Endothelial cell of umbilical vein (primary cell): ENCODE measurements around the gene TDRD3. TPM values are rescaled to one million over a fixed set of nuclear protein-coding genes. Genes with fewer than 3 reads are reported as not detected.

ENCODE experiments used
- BruUV-seq: library from RNA; stranded (reverse); fragments of 400-500 nt; replicated peaks from 2 replicates; lab custom pipeline; 2021; lab: Mats Ljungman, UMichigan
- CTCF ChIA-PET: fragments of 300-600, 350-600 bp; sonication (Branson Sonifier 250); formaldehyde crosslinking; loops from one replicate; lab custom pipeline; 2021; ENCODE audit warnings: antibody characterized with exemption, inconsistent platforms; lab: Charles Lee
- POLR2A ChIA-PET: fragments of 300-600, 350-600 bp; sonication (Branson Sonifier 250); formaldehyde crosslinking; loops from one replicate; lab custom pipeline; 2021; ENCODE audit warnings: antibody characterized with exemption, inconsistent platforms; lab: Charles Lee
- DNase-seq: peaks from one replicate; pipeline ENCODE4 v3.0.0-alpha.2; 2011; ENCODE audit warnings: low read depth, low spot score
- FAIRE-seq: peaks from 2 replicates; lab custom pipeline; 2011; peaks lifted over from hg19 to GRCh38; lab: Jason Lieb, UNC
- H2AFZ ChIP-seq: 2 replicates; pipeline ENCODE4 v1.6.0; 2012; ENCODE audit warnings: low read depth, low read length, control low read depth, inconsistent platforms
- H3K27ac ChIP-seq: 2 replicates; pipeline ENCODE4 v1.5.1; 2011; ENCODE audit warnings: low read depth, mild to moderate bottlenecking, control low read depth, low read length, moderate library complexity; ENCODE audit not compliant: insufficient read depth
- H3K27me3 ChIP-seq, 2 experiments: 2 replicates each; pipeline versions ENCODE4 v1.6.0 to v1.6.1; 2011; ENCODE audit warnings: low read length in 2 of 2, mixed read lengths in 1 of 2; ENCODE audit not compliant: control insufficient read depth in 2 of 2, insufficient read depth in 2 of 2
- H3K36me3 ChIP-seq, 2 experiments: 2 replicates in 1 of 2; 3 replicates in 1 of 2; pipeline ENCODE4 v1.5.1; 2011; ENCODE audit warnings: low read length in 2 of 2, mild to moderate bottlenecking in 1 of 2, moderate library complexity in 1 of 2; ENCODE audit not compliant: control insufficient read depth in 2 of 2, insufficient read depth in 2 of 2; ENCODE audit errors: extremely low read depth in 1 of 2
- H3K4me1 ChIP-seq: 3 replicates; pipeline ENCODE4 v1.5.1; 2011; ENCODE audit warnings: mild to moderate bottlenecking, low read length; ENCODE audit not compliant: control insufficient read depth, insufficient read depth; ENCODE audit errors: extremely low read depth
- H3K4me2 ChIP-seq: 2 replicates; pipeline ENCODE4 v1.6.1; 2011; ENCODE audit warnings: low read length, control low read depth, mixed read lengths; ENCODE audit not compliant: insufficient read depth
- H3K4me3 ChIP-seq, 3 experiments: fragments of 200-600 bp in 1 of 3; sonication (generic), shearing (Covaris generic) in 1 of 3; replicated peaks in 1 of 3; 2 replicates each; pipeline ENCODE4 v1.5.1; 2011 to 2016; ENCODE audit warnings: control low read depth in 3 of 3, low read length in 3 of 3, mild to moderate bottlenecking in 2 of 3, inconsistent platforms in 1 of 3, low read depth in 1 of 3, moderate library complexity in 1 of 3; ENCODE audit not compliant: insufficient read depth in 1 of 3
- H3K79me2 ChIP-seq: 2 replicates; pipeline ENCODE4 v1.6.0; 2012; ENCODE audit warnings: low read length, inconsistent platforms; ENCODE audit not compliant: control insufficient read depth, insufficient read depth
- H3K9ac ChIP-seq: replicated peaks from 2 replicates; pipeline ENCODE3; 2011; ENCODE audit warnings: low read length, control low read depth; ENCODE audit not compliant: insufficient read depth; ENCODE audit errors: extremely low read depth
- H3K9me1 ChIP-seq: replicated peaks from 3 replicates; pipeline ENCODE4 v1.6.0; 2011; ENCODE audit warnings: mild to moderate bottlenecking, low read length; ENCODE audit not compliant: control insufficient read depth, insufficient read depth; ENCODE audit errors: extremely low read depth
- H3K9me3 ChIP-seq: replicated peaks from 2 replicates; pipeline ENCODE4 v1.5.1; 2012; ENCODE audit warnings: low read length, inconsistent platforms; ENCODE audit not compliant: control insufficient read depth, insufficient read depth
- H4K20me1 ChIP-seq: replicated peaks from 2 replicates; pipeline ENCODE3; 2011; ENCODE audit warnings: mild to moderate bottlenecking, low read length; ENCODE audit not compliant: control insufficient read depth, insufficient read depth; ENCODE audit errors: extremely low read depth
- EZH2 ChIP-seq: IDR thresholded peaks from 2 replicates; pipeline ENCODE4 v1.6.1; 2012; ENCODE audit warnings: borderline replicate concordance, low read depth, mild to moderate bottlenecking, moderate library complexity, low read length, inconsistent platforms; ENCODE audit not compliant: severe bottlenecking
- FOS ChIP-seq: IDR thresholded peaks from 2 replicates; pipeline ENCODE4 v1.6.1; 2011; ENCODE audit warnings: mild to moderate bottlenecking, low read length, moderate library complexity, borderline replicate concordance; ENCODE audit not compliant: insufficient read depth
- GATA2 ChIP-seq: IDR thresholded peaks from 2 replicates; pipeline ENCODE4 v1.7.0; 2011; ENCODE audit warnings: low read depth, mild to moderate bottlenecking, moderate library complexity, mixed read lengths, low read length; ENCODE audit not compliant: insufficient read length, insufficient read depth
- JUN ChIP-seq: IDR thresholded peaks from 2 replicates; pipeline ENCODE4 v1.6.1; 2011; ENCODE audit warnings: borderline replicate concordance, low read depth; ENCODE audit not compliant: insufficient read length, insufficient read depth
- MYC ChIP-seq: IDR thresholded peaks from one replicate; pipeline ENCODE4 v1.6.1; 2011; ENCODE audit warnings: mild to moderate bottlenecking, low read depth, low read length
- POLR2A ChIP-seq: IDR thresholded peaks from 2 replicates; pipeline ENCODE4 v1.6.1; 2012; ENCODE audit warnings: low read depth, mild to moderate bottlenecking, control low read depth, low read length
- POLR2AphosphoS5 ChIP-seq: IDR thresholded peaks from 2 replicates; pipeline ENCODE4 v1.6.1; 2012; ENCODE audit warnings: low read depth, mild to moderate bottlenecking, control low read depth, low read length, moderate library complexity; ENCODE audit not compliant: insufficient read depth
- dilution Hi-C: fragments of 300-500 bp; cut with MboI; formaldehyde crosslinking; loops from one replicate; pipeline ENCODE4 v1.15.0; 2019; ENCODE audit warnings: low sequenced_read_pairs; ENCODE audit not compliant: extremely low pct_ligation_motif_present
- intact Hi-C: fragments of 100-400 bp; cut with micrococcal nuclease; formaldehyde crosslinking; loops from one replicate; pipeline ENCODE4 v1.10.0; 2022
- polyA plus RNA-seq, 4 experiments: library from polyadenylated mRNA; depleted of rRNA in 3 of 4; stranded (reverse) in 3 of 4; unstranded in 1 of 4; fragments of >200 nt; gene quantifications; 2 replicates each; pipeline versions ENCODE4 v1.2.1 to v1.2.3, GENCODE V29; 2011 to 2012; ENCODE audit warnings: missing spikeins in 1 of 4
- total RNA-seq: library from RNA; stranded (reverse); gene quantifications from 2 replicates; pipeline ENCODE4 v1.2.3, GENCODE V29; 2021
- TF ChIP-seq, protein P1 (sequence below), 2 donors: IDR thresholded peaks; 1 replicate in 1 of 2; 2 replicates in 1 of 2; pipeline ENCODE4 v1.5.1; 2011; ENCODE audit warnings: low read length in 2 of 2, mild to moderate bottlenecking in 2 of 2, moderate library complexity in 2 of 2, control low read depth in 1 of 2, inconsistent platforms in 1 of 2, low read depth in 1 of 2; ENCODE audit not compliant: insufficient read depth in 1 of 2; ENCODE audit errors: extremely low read depth in 1 of 2
- TF ChIP-seq, protein P2 (sequence below): IDR thresholded peaks from 2 replicates; pipeline ENCODE4 v1.6.1; 2011; ENCODE audit not compliant: insufficient read depth, insufficient read length

The TDRD3 gene
- total and polyA plus RNA-seq, 2 donors (not counting 3 experiments of a cell fraction or from before 2014, with no cell fraction given), result 3.0 to 16.3 TPM

DNA sequence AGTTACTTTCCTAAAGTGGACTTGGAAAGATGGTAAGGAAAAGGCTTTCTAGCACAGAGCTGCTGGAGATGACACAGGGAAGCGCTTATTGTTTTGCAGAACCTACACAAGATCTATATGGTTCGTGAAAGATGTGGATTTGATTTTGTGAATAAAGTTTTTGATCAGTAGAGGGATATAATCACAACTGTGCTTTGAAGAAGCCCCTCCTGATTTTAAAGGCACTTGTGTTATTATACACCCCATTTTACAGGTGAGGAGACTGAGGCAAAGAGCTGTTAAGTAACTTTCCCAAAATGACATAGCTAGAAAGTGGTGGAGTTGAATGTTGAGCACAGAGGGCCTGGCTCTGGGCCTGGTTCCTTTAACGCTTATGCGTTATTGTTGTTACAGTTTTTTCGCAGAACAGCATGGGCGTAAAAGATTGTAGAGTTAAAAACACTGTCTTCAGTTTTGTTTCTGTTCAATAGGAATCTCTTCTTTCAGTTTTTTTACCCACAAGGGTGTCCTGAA, 1.4 kb downstream of the TDRD3 start:
- intact Hi-C loops (loop anchor here (5.0 to 10.0 kb wide), 2 partner anchors 624 to 866 kb away; no protein-coding TSS in a partner anchor), dilution Hi-C loops (no loop called here)
- FAIRE-seq, result peak; percentile 78
- H3K9me3 ChIP-seq, result no peaks in the 10 kb centered on the region
- peak overlapping the region; percentile 97 for H3K9ac ChIP-seq
- ChIA-PET CTCF (interaction anchor here (3.3 kb wide), 1 partner anchor 32 kb away, joined by 17 read pairs; no protein-coding TSS in a partner anchor), POLR2A (no interaction called here)
- H3K36me3 ChIP-seq, result no peaks in the 10 kb centered on the region
- H3K27ac ChIP-seq, result peak overlapping the region; percentile 93
- no peak for DNase-seq
- H3K4me1 ChIP-seq, result peaks cover 23% of the 10 kb centered on the region
- H3K4me2 ChIP-seq, result peak overlapping the region; percentile 100
- peak overlapping the region; percentile 76 to 97 (median 94) for H3K4me3 ChIP-seq
- no peaks in the 10 kb centered on the region for H3K9me1 ChIP-seq
- no peaks in the 10 kb centered on the region for H4K20me1 ChIP-seq
- H2AFZ ChIP-seq, result peak overlapping the region; percentile 94
- peaks cover 16% of the 10 kb centered on the region for H3K79me2 ChIP-seq
- TSS peak; percentile 28 for BruUV-seq
- no peaks in the 10 kb centered on the region for H3K27me3 ChIP-seq
- no peak for TF ChIP-seq JUN
- no peak for TF ChIP-seq MYC
- no peak for TF ChIP-seq POLR2A
- TF ChIP-seq, protein P1, sequence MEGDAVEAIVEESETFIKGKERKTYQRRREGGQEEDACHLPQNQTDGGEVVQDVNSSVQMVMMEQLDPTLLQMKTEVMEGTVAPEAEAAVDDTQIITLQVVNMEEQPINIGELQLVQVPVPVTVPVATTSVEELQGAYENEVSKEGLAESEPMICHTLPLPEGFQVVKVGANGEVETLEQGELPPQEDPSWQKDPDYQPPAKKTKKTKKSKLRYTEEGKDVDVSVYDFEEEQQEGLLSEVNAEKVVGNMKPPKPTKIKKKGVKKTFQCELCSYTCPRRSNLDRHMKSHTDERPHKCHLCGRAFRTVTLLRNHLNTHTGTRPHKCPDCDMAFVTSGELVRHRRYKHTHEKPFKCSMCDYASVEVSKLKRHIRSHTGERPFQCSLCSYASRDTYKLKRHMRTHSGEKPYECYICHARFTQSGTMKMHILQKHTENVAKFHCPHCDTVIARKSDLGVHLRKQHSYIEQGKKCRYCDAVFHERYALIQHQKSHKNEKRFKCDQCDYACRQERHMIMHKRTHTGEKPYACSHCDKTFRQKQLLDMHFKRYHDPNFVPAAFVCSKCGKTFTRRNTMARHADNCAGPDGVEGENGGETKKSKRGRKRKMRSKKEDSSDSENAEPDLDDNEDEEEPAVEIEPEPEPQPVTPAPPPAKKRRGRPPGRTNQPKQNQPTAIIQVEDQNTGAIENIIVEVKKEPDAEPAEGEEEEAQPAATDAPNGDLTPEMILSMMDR (IDR thresholded peaks at IDR 0.05; ENCODE audit: extremely low read depth in 1 of 2, insufficient read depth in 1 of 2, low read depth in 1 of 2, low read length in 2 of 2), result no peak
- TF ChIP-seq FOS, result no peak
- TF ChIP-seq POLR2AphosphoS5, result no peak
- TF ChIP-seq, protein P2, sequence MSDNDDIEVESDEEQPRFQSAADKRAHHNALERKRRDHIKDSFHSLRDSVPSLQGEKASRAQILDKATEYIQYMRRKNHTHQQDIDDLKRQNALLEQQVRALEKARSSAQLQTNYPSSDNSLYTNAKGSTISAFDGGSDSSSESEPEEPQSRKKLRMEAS, result no peak
- TF ChIP-seq GATA2, result no peak
- no peak for TF ChIP-seq EZH2
